HG03565 (cell line): ENCODE measurements around the gene PPME1.
"Not testable (repeated sequence)": the region's sequence is repeated elsewhere in the genome, so short reads cannot be mapped to it uniquely, and the experiment has no call there.

Experiments
- ATAC-seq: cut with Tn5 transposase; IDR thresholded peaks from one replicate; pipeline ENCODE4 v1.9.1; 2021; ENCODE audit warnings: mild to moderate bottlenecking, moderate library complexity; ENCODE audit not compliant: unreplicated experiment

The PPME1 gene, protein sequence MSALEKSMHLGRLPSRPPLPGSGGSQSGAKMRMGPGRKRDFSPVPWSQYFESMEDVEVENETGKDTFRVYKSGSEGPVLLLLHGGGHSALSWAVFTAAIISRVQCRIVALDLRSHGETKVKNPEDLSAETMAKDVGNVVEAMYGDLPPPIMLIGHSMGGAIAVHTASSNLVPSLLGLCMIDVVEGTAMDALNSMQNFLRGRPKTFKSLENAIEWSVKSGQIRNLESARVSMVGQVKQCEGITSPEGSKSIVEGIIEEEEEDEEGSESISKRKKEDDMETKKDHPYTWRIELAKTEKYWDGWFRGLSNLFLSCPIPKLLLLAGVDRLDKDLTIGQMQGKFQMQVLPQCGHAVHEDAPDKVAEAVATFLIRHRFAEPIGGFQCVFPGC

GRCh38 chr11:74170694-74171629, at the start of gene PPME1, which contains the start of gene C2CD3:
PPME1 (plus strand) TSS chr11:74171289; CDS start chr11:74171422, 133 bp downstream.
C2CD3 (minus strand) TSS chr11:74171002; CDS start chr11:74170792, 210 bp downstream.
- peak; percentile 88 for ATAC-seq

GRCh38 chr11:74121804-74122203, 49.3 kb upstream of the PPME1 start:
- ATAC-seq = no peak

DNA sequence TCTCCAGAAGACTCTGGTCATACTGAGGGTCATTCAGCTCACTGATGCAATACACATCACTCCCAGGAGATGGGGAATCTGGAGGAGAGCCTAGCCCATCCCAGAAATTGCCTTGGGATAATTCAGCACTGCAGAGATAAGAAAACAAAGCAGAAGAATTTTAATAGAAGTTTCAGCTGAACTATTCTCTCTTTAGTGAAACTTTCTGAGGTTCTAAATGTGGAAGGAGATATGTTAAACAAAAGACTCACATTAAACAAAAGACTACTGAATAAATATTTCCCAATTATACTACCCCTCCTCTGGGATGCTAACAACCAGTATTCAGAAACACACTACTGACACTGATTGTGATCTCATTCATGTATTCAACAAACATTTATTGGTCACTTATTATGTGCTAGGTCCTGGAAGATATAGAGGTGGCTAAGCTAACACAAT, 48.1 kb upstream of the PPME1 start:
- ATAC-seq = no peak

- not testable (repeated sequence) for ATAC-seq
Observed at GRCh38 chr11:74129121-74129520, 42.0 kb upstream of the PPME1 start.

- ATAC-seq = no peak
Observed at GRCh38 chr11:74132833-74133232, 38.3 kb upstream of the PPME1 start.

DNA sequence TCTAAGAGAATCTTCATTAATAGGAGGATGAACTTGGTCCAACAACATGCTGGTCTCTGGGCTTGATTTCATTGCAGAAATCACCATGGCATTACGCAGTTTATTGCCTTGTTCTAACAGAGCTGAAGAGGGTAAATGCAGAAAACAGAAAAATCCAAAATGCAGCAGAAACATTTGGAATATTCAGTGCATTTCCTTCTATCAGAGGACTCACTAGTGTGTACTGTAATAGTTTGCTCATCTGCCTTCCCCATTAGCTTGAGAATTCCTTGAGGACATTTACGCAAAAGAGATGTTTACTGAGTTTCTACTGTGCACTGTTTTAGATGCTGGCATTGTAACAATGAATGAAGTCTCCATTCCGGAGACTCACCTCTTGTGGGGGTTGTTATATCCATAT, 37.7 kb upstream of the PPME1 start:
- no peak for ATAC-seq

DNA sequence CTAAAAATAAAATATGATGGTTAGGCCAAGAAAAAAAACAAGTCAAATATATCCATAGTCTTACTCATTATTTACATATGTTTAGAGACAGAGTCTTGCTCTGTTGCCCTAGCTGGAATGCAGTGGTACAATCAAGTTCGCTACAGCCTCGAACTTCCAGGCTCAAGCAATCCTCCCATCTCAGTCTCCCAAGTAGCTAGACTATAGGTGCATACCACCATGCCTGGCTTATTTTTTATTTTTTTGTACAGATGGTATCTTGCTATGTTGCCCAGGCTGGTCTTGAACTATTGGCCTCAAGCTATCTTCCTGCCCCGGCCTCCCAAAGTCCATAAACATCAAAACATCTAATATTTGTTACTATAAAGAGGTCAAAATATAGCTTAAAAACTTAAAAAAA, 36.4 kb upstream of the PPME1 start:
- ATAC-seq = no peak

DNA sequence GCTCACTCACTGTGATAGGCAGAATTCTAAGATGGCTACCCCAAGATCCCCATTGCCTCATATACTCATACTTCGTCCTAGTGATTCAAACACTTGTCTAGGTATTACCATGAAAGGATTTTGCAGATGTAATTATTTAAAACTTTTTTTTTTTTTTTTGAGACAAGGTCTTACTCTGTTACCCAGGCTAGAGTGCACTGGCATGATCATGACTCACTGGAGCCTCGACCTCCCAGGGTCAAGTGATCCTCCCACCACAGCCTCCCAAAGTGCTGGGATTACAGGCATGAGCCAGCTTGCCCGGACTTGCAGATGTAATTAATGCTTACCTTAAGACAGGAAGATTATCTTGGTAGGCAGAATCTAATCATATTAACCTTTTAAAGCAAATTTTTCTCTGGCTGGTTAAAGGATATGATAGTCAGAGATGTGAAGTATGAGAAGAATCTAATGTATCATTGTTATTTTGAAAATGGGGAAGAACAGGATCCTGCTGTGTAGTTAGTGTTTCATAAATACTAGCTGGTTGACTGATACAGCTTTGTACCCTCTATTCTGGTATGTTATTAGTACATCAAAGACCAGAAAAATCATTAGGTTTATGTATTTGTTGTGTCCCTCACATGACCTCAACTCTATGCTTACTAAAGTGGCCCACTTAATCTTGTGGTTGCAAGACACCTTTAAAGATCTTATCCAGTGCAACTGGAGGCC, 35.8 kb upstream of the PPME1 start:
- no peak for ATAC-seq

DNA sequence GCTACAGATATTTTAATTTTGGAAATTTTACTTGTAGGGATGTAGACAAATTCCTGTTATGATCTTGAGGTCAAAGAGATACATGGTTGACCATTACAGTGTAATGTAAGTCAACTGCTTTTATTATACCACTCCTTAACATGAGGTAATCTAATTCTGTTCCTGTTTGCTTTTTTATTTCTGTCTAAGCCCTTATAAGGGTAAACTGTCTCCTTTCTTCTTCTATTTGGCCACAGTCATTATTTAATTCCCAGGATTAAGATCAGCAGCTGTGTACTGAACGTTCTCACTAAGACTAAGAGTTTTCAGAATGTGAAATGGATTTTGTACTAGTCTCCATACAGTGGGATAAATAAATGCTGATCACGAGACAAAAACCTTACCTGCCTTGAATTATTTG, 33.1 kb upstream of the PPME1 start:
- ATAC-seq = no peak

DNA sequence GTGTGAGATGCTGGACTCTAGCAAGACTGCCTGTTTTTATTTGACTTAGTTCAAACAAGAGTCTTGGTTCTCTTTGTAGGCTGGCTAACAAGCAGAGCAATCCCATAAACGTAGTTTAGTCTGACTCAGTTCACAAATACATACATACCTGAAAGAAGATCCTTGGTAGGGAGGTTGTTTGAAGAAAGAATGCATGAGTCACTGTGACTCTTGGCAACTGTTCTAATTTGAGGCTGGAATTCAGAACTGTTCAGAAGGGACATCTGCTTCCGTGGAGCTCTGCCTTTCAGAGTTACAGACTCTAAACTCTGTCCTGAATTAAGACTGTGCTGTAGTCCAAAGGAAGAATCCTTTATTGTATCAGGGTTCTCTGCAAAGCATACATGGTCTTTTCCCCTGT, 32.5 kb upstream of the PPME1 start:
- ATAC-seq = no peak

DNA sequence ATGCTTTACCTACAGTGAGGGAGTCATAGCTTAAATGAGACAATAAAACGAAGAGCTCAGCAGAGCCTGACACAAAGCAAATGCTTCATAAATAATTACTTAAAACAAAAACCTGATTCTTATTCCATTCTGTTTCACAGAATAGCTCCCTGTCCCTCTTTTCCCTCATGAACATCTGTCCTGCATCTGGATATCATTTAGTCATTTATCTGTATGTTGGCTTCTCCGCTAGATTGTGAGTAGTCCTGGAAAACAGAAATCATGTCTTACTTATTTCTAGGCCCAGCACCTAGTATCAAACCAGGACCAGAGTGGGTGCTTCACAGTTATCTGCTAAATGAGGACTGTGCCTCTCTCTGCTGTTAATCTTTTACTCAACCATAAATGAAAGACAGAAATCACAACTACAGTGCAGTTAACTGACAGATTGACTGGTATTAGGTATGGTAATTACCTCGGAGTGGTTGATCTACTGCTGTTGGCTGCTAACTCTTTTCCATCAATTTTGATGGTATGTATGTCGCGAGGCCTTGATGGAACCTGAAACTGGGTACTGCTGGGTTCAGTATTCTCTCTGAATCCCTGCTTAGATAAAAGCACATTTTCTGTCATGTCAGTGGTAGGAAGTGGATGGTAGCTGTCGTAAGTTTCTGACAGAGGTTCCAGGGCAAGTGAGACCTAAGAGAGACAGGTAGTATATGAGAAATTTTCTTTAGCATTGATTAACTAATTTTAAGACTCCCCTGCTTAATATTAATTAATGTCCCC, 31.8 kb upstream of the PPME1 start:
- no peak for ATAC-seq

GRCh38 chr11:74139919-74140431, 31.1 kb upstream of the PPME1 start:
- not testable (repeated sequence) for ATAC-seq

DNA sequence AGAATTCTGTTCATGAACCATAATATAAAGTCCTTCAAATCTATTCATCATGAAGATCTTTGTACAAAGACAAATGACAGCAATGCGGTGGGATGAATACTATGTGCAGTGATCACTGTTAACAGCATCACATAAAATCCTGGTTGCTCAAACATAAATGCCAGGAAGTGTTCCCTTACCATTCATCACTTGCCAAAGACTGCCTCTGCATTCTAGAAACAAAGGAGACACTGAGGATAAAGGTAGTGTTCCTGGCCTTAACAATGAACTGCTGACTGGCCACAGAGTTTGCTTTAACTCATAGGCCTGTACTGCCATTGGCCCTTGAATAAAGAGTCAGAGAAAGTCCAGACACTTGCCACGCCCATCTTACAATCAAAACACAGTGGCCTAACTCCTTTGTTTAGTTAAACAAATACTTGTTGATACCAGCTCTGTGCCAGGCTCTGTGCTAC, 29.8 kb upstream of the PPME1 start:
- ATAC-seq = no peak

DNA sequence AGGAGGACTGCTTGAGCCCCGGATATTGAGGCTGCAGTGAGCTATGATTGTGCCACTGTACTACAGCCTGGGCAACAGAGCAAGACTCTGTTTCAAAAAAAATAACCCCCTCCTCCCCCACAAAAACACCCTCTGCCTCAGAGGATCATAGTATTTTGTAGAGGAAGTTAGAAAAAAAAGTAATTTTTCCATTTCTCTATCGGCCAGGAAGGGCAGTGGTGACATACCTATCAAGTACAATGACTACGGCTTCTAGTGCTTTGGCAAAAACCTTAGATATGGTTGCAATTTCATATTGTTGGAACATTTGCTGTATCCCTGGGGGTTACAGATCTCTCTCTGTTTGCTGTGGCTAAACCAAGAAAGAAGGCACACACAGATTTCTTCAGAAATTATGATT, 29.2 kb upstream of the PPME1 start:
- ATAC-seq = no peak

DNA sequence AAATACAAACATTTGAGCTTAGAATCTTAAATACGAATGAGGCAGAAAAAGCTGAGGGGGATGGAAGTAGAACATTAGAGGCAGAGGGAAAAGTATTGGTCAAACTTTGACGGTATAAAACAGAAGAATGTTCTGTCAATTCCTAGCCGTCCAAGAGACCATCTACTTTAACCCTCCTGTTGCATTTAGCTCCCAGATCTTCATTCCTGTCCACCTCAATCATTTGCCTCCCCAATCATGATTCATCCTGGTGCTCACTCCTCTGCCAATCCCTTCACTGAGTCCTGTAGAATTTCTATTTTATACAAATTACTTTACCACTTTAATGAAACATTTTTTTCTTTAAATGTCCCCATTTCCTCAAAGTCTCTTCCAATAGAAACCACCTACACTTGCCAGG, 28.5 kb upstream of the PPME1 start:
- ATAC-seq = no peak

DNA sequence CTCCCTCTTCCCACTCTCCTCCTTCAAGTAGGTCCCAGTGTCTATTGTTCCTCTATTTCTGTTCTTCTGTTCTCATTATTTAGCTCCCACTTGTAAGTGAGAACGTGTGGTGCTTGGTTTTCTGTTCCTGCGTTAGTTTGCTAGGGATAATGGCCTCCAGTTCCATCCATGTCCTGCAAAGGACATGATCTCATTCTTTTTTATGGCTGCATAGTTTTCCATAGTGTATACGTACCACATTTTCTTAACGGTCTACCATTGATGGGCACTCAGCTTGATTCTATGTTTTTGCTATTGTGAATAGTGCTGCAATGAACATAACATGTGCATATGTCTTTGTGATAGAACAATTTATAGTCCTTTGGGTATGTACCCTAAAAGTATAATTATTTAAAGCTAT, 26.5 kb upstream of the PPME1 start:
- ATAC-seq = no peak

DNA sequence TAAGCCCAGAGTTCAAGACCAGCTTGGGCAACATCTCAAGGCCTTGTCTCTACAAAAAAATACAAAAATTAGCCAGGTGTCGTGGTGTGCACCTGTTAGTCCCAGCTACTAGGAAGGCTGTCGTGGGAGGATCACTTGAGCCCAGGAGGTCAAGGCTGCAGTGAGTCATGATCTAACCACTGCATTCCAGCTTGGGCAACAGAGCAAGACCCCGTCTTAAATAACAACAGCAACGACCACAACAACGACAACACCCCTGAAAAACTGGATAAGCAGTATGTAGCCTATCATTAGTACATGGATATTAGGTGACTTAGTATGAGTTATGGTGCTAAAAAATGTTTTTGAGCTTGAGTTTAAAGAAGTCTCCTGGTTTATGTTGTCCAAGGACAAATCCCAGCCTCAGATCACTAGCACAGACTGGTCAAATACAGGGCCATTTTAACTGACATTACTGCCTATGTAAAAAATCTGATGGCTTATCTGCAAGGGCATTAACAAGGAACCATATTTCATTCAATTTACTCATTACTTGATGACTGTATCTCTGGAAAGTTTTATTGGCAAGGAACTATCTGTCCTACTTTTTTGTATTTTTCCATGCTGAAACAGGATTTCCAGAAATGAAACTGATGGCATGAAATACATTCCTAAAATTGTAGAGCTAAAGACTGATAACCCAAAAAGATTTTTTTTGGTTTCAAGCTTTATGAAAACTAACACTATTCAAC, 23.7 kb upstream of the PPME1 start:
- no peak for ATAC-seq

DNA sequence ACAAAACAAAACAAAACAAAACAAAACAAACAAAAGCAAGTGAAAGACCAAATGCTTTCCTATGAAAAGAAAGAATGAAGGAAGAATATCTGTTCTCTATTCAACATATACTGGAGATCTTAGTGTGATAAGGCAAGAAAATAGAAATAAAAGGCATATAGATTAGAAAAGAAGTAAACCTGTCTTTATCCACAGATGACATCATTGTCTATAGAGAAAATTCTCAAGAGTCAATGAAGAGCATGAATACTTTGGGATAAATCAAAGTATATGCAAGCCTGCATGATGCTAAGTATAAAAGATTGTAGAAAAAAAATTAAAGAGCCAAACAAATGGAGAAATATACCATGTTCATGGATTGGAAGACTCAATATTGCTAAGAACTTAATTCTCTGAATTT, 17.9 kb upstream of the PPME1 start:
- no peak for ATAC-seq

DNA sequence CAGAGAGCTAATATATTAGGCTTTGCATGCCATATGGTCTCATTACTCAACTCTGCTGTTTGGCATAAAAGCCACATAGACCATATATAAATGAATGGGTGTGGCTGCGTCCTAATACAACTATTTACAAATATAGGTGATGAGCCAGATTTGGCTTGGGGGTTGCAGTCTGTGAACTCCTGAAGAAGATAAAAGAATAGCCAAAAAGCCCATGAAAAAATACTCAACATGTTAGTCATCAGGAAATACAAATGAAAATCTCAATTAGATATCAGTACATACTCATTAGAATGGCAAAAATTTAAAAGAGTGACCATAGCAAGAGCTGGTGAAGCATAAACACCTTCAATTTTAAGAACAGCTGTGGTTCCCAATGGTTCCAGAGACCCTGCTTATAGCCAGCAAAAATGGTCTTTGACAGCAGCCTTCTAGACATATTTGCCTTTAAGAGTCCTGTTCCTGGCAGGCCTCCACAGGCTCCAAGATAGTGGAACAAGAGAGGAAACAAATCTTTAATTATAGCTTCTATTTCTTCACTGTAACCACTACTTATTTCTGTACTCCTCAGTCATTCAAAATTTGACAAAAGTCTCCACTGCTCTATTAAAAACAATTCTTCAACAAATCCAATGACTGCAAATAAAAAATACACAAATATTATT, 16.3 kb upstream of the PPME1 start:
- ATAC-seq = no peak
